Loucy (cell line): ENCODE measurements around the gene ITGA2.

Experiments used
- H2AFZ ChIP-seq: fragments of 200-600 bp; sonication (generic); 2 replicates; pipeline ENCODE4 v1.6.0; 2016; ENCODE audit warnings: antibody characterized with exemption, mild to moderate bottlenecking, low read length, moderate library complexity
- H3F3A ChIP-seq: fragments of 200-600 bp; 2 replicates; pipeline ENCODE4 v1.6.0; 2016; ENCODE audit warnings: antibody characterized with exemption, low read depth, mild to moderate bottlenecking
- H3K27me3 ChIP-seq: fragments of 200-600 bp; sonication (generic); 2 replicates; pipeline ENCODE4 v1.6.1; 2014; ENCODE audit warnings: low read length, mild to moderate bottlenecking; ENCODE audit not compliant: insufficient read depth, poor library complexity, severe bottlenecking
- H3K36me3 ChIP-seq: fragments of 200-600 bp; sonication (generic); 2 replicates; pipeline ENCODE4 v1.6.1; 2016; ENCODE audit warnings: low read length; ENCODE audit not compliant: insufficient read depth
- H3K4me1 ChIP-seq: fragments of 200-600 bp; sonication (generic); 2 replicates; pipeline ENCODE4 v1.5.1; 2014; ENCODE audit warnings: low read length, mild to moderate bottlenecking; ENCODE audit not compliant: insufficient read depth, poor library complexity, severe bottlenecking
- H3K4me2 ChIP-seq: fragments of 200-600 bp; sonication (generic); 2 replicates; pipeline ENCODE4 v1.6.0; 2014; ENCODE audit warnings: antibody characterized with exemption, low read length, low read depth, mild to moderate bottlenecking; ENCODE audit not compliant: poor library complexity, severe bottlenecking
- H3K4me3 ChIP-seq: fragments of 200-600 bp; sonication (generic); 2 replicates; pipeline ENCODE4 v1.5.1; 2014; ENCODE audit warnings: low read length, mild to moderate bottlenecking, mixed read lengths; ENCODE audit not compliant: poor library complexity, severe bottlenecking
- H3K79me2 ChIP-seq: fragments of 200-600 bp; sonication (generic); 2 replicates; pipeline ENCODE4 v1.6.1; 2014; ENCODE audit warnings: low read length; ENCODE audit not compliant: insufficient read depth
- H3K9ac ChIP-seq: fragments of 200-600 bp; sonication (generic); 2 replicates; pipeline ENCODE4 v1.6.0; 2014; ENCODE audit warnings: mild to moderate bottlenecking, low read depth, low read length, moderate library complexity; ENCODE audit not compliant: poor library complexity, severe bottlenecking
- H3K9me2 ChIP-seq: fragments of 200-600 bp; sonication (generic); replicated peaks from 2 replicates; pipeline ENCODE4 v1.6.1; 2016; ENCODE audit warnings: low read depth, low read length, mixed read lengths
- H3K9me3 ChIP-seq: fragments of 200-600 bp; sonication (generic); 2 replicates; pipeline ENCODE4 v1.6.1; 2014; ENCODE audit warnings: mild to moderate bottlenecking, antibody characterized with exemption, low read length, low read depth; ENCODE audit not compliant: insufficient read depth
- H4K20me1 ChIP-seq: fragments of 200-600 bp; sonication (generic); 2 replicates; pipeline ENCODE4 v1.6.0; 2014; ENCODE audit warnings: antibody characterized with exemption, low read length, mild to moderate bottlenecking; ENCODE audit not compliant: insufficient read depth, poor library complexity, severe bottlenecking
- CTCF ChIP-seq: fragments of 200-600 bp; sonication (generic); conservative IDR thresholded peaks from 2 replicates; pipeline ENCODE4 v1.5.1; 2014; ENCODE audit warnings: mild to moderate bottlenecking, antibody characterized with exemption, low read length
- EZH2phosphoT487 ChIP-seq: fragments of 200-600 bp; IDR thresholded peaks from 2 replicates; pipeline ENCODE4 v1.6.1; 2018; ENCODE audit warnings: antibody characterized with exemption, mild to moderate bottlenecking, moderate library complexity, borderline replicate concordance

ITGA2 gene

GRCh38 chr5:53128481-53128880, 139.3 kb downstream of the ITGA2 start:
- TF ChIP-seq CTCF (no peak), EZH2phosphoT487 (no peak)
- Histone ChIP-seq H3K4me1 (no peaks in the 10 kb centered on the region), H4K20me1 (no peaks in the 10 kb centered on the region), H3K9me3 (0 out of 2 replicates have a peak, but pooled peaks cover 4% of the 10 kb centered on the region), H2AFZ (no peak overlapping the region), H3F3A (no peaks in the 10 kb centered on the region), H3K9ac (no peak overlapping the region), H3K4me3 (no peak overlapping the region), H3K4me2 (no peak overlapping the region), H3K9me2 (no peaks in the 10 kb centered on the region), H3K79me2 (no peaks in the 10 kb centered on the region), H3K27me3 (no peaks in the 10 kb centered on the region), H3K36me3 (no peaks in the 10 kb centered on the region)

- Histone ChIP-seq H3K4me1 (no peaks in the 10 kb centered on the region), H3K9me3 (0 out of 2 replicates have a peak, but pooled peaks cover 4% of the 10 kb centered on the region), H3K9ac (no peak overlapping the region), H3K4me3 (no peak overlapping the region), H2AFZ (no peak overlapping the region), H3K4me2 (no peak overlapping the region), H3K36me3 (no peaks in the 10 kb centered on the region), H3F3A (no peaks in the 10 kb centered on the region), H4K20me1 (no peaks in the 10 kb centered on the region), H3K9me2 (no peaks in the 10 kb centered on the region), H3K27me3 (no peaks in the 10 kb centered on the region), H3K79me2 (no peaks in the 10 kb centered on the region)
- TF ChIP-seq EZH2phosphoT487 (no peak), CTCF (no peak)
Observed at GRCh38 chr5:53130266-53130665, 141.1 kb downstream of the ITGA2 start.

- no peak overlapping the region for H3K4me2 ChIP-seq
- no peaks in the 10 kb centered on the region for H3K9me2 ChIP-seq
- H3K79me2 ChIP-seq: no peaks in the 10 kb centered on the region
- no peak overlapping the region for H2AFZ ChIP-seq
- no peak overlapping the region for H3K4me3 ChIP-seq
- no peaks in the 10 kb centered on the region for H3K36me3 ChIP-seq
- H3K4me1 ChIP-seq: no peaks in the 10 kb centered on the region
- H3F3A ChIP-seq: no peaks in the 10 kb centered on the region
- TF ChIP-seq CTCF: no peak
- no peak for TF ChIP-seq EZH2phosphoT487
- H4K20me1 ChIP-seq: no peaks in the 10 kb centered on the region
- no peaks in the 10 kb centered on the region for H3K27me3 ChIP-seq
- 0 out of 2 replicates have a peak, but pooled peaks cover 4% of the 10 kb centered on the region for H3K9me3 ChIP-seq
- H3K9ac ChIP-seq: no peak overlapping the region
Observed at GRCh38 chr5:53133020-53133419, 143.9 kb downstream of the ITGA2 start.
